HG02884 (cell line): ENCODE results near the gene RGS13.

Experiments
- ATAC-seq: cut with Tn5 transposase; IDR thresholded peaks from one replicate; pipeline ENCODE4 v1.9.1; 2021; ENCODE audit warnings: mild to moderate bottlenecking, moderate library complexity; ENCODE audit not compliant: unreplicated experiment

The RGS13 gene

GRCh38 chr1:192626366-192627179 lies 9.4 kb upstream of the RGS13 start:
- ATAC-seq = peak; percentile 94

GRCh38 chr1:192627901-192628300 lies 8.0 kb upstream of the RGS13 start:
- no peak for ATAC-seq

DNA sequence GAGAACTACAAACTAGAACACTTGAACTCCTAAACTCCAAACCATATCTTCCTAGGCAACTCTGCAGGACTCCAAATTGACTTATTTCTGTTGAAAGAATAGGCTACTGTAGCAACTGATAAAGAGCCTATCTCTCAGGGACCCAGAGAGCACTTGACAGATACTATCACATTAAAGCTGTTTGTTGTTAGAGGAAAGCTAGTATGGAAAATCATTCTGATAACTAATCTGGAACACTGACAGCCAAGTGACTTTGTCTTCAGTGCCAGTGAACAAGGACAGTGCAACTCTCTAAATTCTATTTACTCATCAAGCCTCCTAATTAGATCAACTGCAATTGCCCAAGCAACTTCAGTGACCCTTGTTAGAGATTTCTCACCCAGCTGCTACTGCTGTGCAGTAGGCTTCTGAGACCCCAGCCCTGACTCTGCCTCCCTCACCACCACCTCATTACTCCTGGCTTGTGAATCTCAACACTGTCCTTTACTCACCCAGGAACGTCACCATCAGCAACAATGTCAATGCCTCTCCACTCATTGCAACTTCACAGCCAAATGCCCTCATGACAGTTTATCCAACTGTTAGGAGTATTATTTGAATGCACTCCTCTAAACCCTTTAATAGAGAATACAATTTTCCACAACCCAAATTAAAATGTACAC lies 7.4 kb upstream of the RGS13 start:
- ATAC-seq = no peak

GRCh38 chr1:192629612-192630011 lies 6.3 kb upstream of the RGS13 start:
- no peak for ATAC-seq

- no peak for ATAC-seq
These were observed 5.2 kb upstream of the RGS13 start for GRCh38 chr1:192630521-192631287.

DNA sequence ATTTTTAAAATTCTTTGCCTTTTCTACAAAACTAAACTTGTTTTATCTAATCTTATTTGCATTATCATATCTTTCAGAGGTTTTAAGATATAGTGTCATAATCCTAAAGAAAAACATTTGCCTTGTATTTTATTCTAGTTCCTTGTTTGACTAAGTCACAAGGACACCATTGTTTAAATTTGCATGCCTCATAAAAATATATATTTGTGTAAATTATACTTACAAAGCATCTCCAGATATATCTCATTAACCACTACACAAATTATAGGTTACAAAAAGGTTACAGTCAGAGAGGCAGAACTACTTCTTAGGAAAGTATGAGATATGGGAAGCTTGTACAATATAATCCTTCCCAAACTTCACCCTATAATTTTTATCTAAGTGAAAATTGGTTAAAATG lies 4.2 kb upstream of the RGS13 start:
- ATAC-seq = no peak

DNA sequence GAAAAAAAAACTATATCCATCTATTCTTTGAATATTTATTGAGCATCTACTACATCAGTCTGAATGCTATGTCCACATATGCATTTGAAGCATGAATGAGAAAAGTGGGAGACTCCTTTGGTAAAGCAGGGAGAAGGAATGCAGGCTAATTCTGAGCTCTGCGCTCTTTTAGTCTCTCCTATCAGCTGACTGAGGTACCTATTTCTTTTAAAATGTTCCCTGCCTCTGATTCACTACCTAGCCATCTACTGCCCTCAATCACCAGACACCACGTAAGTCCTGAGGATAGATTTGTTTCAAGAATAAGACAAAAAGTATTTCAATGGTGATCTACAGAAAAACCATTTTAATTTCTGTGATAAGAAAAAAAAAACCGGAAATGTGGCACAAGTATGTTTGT lies 3.8 kb upstream of the RGS13 start:
- no peak for ATAC-seq

- no peak for ATAC-seq
These were observed 3.1 kb upstream of the RGS13 start for GRCh38 chr1:192632641-192633532.

- no peak for ATAC-seq
These were observed 2.3 kb upstream of the RGS13 start for GRCh38 chr1:192633533-192634253.

- no peak for ATAC-seq
These were observed 906 bp upstream of the RGS13 start for GRCh38 chr1:192635041-192635440.

GRCh38 chr1:192639607-192640368 lies 3.8 kb downstream of the RGS13 start:
- peak; percentile 89 for ATAC-seq

DNA sequence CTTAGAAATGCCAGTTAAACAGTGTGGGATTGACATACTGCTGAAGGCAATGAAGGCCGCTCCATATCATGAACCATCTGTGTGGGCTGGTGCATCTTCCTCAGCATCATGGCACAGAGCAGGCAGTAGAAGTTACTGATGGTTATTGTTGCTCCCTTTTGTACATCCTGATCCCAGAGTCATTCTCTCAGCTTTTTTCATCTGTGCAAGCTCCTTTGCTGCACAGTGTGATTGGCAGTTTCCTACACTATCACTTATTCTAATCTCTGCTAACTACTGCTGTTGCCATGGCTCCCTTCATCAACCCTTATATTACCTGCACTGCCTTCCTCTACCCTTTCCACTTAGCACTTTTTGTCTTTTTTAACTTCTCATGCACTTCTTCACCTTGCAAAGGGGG lies 16.2 kb downstream of the RGS13 start:
- ATAC-seq = no peak

- ATAC-seq = no peak
These were observed 18.2 kb downstream of the RGS13 start for GRCh38 chr1:192654120-192654519.

DNA sequence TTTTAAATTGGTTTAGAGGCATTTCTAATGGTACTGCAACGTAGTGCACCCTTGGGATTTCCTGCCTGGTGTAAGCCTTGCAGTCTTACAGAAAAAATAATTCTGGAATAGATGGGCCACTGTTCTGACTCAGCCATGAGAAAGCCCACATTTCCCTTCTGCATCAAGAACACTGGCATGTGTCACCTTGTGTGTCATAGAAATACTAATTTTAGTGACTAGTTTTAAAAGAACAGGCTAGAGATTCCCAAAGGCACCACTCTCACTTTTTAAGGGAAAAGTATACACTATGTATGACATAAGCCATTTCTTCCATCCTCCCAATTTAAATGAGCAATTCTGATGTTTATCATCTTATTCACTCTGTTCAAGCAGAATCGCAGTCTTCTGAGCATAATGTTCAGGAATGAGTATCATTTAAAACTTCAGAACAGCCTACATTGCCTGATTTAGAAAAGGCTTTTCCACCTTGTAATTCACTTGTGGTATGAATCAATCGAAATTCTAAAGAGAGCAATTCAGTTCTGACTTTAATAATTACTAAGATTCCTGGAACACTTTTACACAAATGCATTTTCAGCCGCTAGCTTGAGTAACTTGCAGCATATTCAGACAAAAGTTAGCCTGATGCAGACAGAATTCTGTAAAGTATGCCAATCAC lies 18.8 kb downstream of the RGS13 start:
- ATAC-seq = no peak

GRCh38 chr1:192657760-192658159 lies 21.8 kb downstream of the RGS13 start:
- no peak for ATAC-seq

- no peak for ATAC-seq
These were observed 22.3 kb downstream of the RGS13 start for GRCh38 chr1:192658255-192658654.

DNA sequence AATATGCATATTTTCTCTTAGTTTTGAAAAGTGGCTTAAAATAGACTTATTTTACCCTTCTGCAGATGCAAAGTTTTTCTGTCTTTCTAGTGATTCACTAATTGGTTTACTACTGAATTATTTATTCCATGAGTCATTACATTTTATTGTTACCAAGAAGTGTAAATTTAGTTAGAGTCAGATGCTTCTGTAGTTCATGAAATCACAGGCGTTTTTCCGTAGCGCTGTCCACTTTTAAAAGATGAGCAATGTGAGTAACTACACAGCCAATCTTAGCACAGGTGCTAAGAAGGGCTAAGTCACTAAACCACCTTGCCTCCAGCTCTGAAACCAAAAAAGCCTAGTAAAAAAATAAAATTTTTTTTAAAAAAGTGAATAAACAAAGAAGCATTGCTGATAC lies 24.7 kb downstream of the RGS13 start:
- no peak for ATAC-seq

GRCh38 chr1:192668409-192668983 lies 32.5 kb downstream of the RGS13 start:
- no peak for ATAC-seq
